GM23248 (cell line): Measurements from ENCODE around the gene THOP1. TPM values are rescaled to one million over a fixed set of nuclear protein-coding genes. Genes with fewer than 3 reads are reported as not detected.
A peak's percentile ranks its signal among the peaks of the same experiment; 100 is the strongest.

Experiments used
- DNase-seq: peaks from one replicate; pipeline ENCODE4 v3.0.0-alpha.2; 2015
- H2AFZ ChIP-seq: fragments of 200-600 bp; sonication (generic); 2 replicates; pipeline ENCODE4 v1.6.1; 2016; ENCODE audit warnings: antibody characterized with exemption
- H3F3A ChIP-seq: fragments of 200-600 bp; sonication (generic); 2 replicates; pipeline ENCODE4 v1.6.1; 2016; ENCODE audit warnings: mild to moderate bottlenecking, antibody characterized with exemption, mixed run types; ENCODE audit not compliant: insufficient read depth
- H3K27ac ChIP-seq: fragments of 200-600 bp; sonication (generic); 2 replicates; pipeline ENCODE4 v1.5.1; 2016; ENCODE audit warnings: mild to moderate bottlenecking
- H3K27me3 ChIP-seq: fragments of 200-600 bp; sonication (generic); replicated peaks from 2 replicates; pipeline ENCODE4 v1.6.1; 2016; ENCODE audit warnings: mild to moderate bottlenecking; ENCODE audit not compliant: insufficient read depth
- H3K36me3 ChIP-seq: fragments of 200-600 bp; sonication (generic); 2 replicates; pipeline ENCODE4 v1.6.1; 2016; ENCODE audit warnings: low read depth, mild to moderate bottlenecking
- H3K4me1 ChIP-seq: fragments of 200-600 bp; sonication (generic); 2 replicates; pipeline ENCODE4 v1.6.1; 2016; ENCODE audit warnings: mild to moderate bottlenecking; ENCODE audit not compliant: insufficient read depth
- H3K4me2 ChIP-seq: fragments of 200-600 bp; sonication (generic); one replicate; pipeline ENCODE4 v1.6.1; 2016; ENCODE audit warnings: mild to moderate bottlenecking; ENCODE audit not compliant: unreplicated experiment
- H3K4me3 ChIP-seq: fragments of 200-600 bp; sonication (generic); 2 replicates; pipeline ENCODE4 v1.5.1; 2016; ENCODE audit warnings: mild to moderate bottlenecking
- H3K79me2 ChIP-seq: fragments of 200-600 bp; sonication (generic); 2 replicates; pipeline ENCODE4 v1.6.1; 2016; ENCODE audit warnings: mild to moderate bottlenecking; ENCODE audit not compliant: insufficient read depth
- H3K9ac ChIP-seq: fragments of 200-600 bp; sonication (generic); 2 replicates; pipeline ENCODE4 v1.6.1; 2016; ENCODE audit warnings: mild to moderate bottlenecking
- H3K9me2 ChIP-seq: fragments of 200-600 bp; sonication (generic); 2 replicates; pipeline ENCODE4 v1.6.1; 2016; ENCODE audit warnings: mixed run types, mild to moderate bottlenecking, moderate library complexity; ENCODE audit not compliant: insufficient read depth
- H3K9me3 ChIP-seq: fragments of 200-600 bp; sonication (generic); one replicate; pipeline ENCODE4 v1.6.1; 2017; ENCODE audit warnings: low read depth
- H4K20me1 ChIP-seq: fragments of 200-600 bp; sonication (generic); 2 replicates; pipeline ENCODE4 v1.6.0; 2016; ENCODE audit not compliant: insufficient read depth
- EZH2 ChIP-seq: fragments of 200-600 bp; sonication (generic); IDR thresholded peaks from 2 replicates; pipeline ENCODE4 v1.6.1; 2018; ENCODE audit warnings: antibody characterized with exemption, mild to moderate bottlenecking; ENCODE audit not compliant: insufficient read depth, poor library complexity, severe bottlenecking
- EZH2phosphoT487 ChIP-seq: fragments of 200-600 bp; sonication (generic); IDR thresholded peaks from 2 replicates; pipeline ENCODE4 v1.6.1; 2018; ENCODE audit warnings: antibody characterized with exemption, moderate library complexity, mild to moderate bottlenecking, low read depth; ENCODE audit not compliant: insufficient read depth
- WGBS, 2 experiments: methylation state at CpG; one replicate each; pipeline ENCODE4 v1.1.6; 2015 to 2017; ENCODE audit warnings: low lambda C conversion rate in 2 of 2, low coverage in 1 of 2; ENCODE audit errors: missing lambda C conversion rate in 2 of 2; 5-methylcytosine and 5-hydroxymethylcytosine counted together
- in situ Hi-C: fragments of 300-500 bp; cut with MboI; formaldehyde crosslinking; loops from 2 replicates; pipeline ENCODE4 v1.15.0; 2020
- polyA plus RNA-seq: library from polyadenylated mRNA; unstranded; fragments of >200 nt; fragmentation: Nextera tagmentation; extraction: Ambion mirVana; gene quantifications from 2 replicates; pipeline ENCODE4 v1.2.1, GENCODE V29; 2016
- total RNA-seq: library from RNA; depleted of rRNA; stranded (reverse); fragments of >200 nt; shearing (Covaris generic); gene quantifications from 2 replicates; pipeline ENCODE4 v1.2.3, GENCODE V29; 2014

Gene THOP1
- total and polyA plus RNA-seq, 2 experiments from 2014 or later: 64.8 to 136 TPM

- no peaks in the 10 kb centered on the region for H3K4me1 ChIP-seq
- H3K9me2 ChIP-seq: no peaks in the 10 kb centered on the region
- 0 out of 2 replicates have a peak overlapping the region, but pooled peaks have one; percentile 1 for H3K27ac ChIP-seq
- H3K79me2 ChIP-seq: no peaks in the 10 kb centered on the region
- DNase-seq: no peak
- H3K9me3 ChIP-seq: no peaks in the 10 kb centered on the region
- no peak overlapping the region for H3K4me3 ChIP-seq
- no peaks in the 10 kb centered on the region for H4K20me1 ChIP-seq
- no peaks in the 10 kb centered on the region for H3F3A ChIP-seq
- 84 to 91% methylated on average over 6 to 16 of the region's 16 CpGs for WGBS, 2 experiments
- H2AFZ ChIP-seq: no peak overlapping the region
- no peaks in the 10 kb centered on the region for H3K36me3 ChIP-seq
- H3K27me3 ChIP-seq: no peaks in the 10 kb centered on the region
- in situ Hi-C loops: no loop called here
- TF ChIP-seq EZH2 (no peak), EZH2phosphoT487 (no peak)
- H3K9ac ChIP-seq: no peak overlapping the region
- H3K4me2 ChIP-seq: no peak overlapping the region
Observed at GRCh38 chr19:2798158-2798685, 12.9 kb downstream of the THOP1 start.

- Histone ChIP-seq H3F3A (no peaks in the 10 kb centered on the region), H3K4me3 (no peak overlapping the region), H2AFZ (no peak overlapping the region), H3K4me1 (no peaks in the 10 kb centered on the region), H3K9ac (no peak overlapping the region), H3K9me2 (no peaks in the 10 kb centered on the region), H3K79me2 (no peaks in the 10 kb centered on the region), H3K4me2 (no peak overlapping the region), H3K9me3 (no peaks in the 10 kb centered on the region), H3K36me3 (no peaks in the 10 kb centered on the region), H3K27me3 (no peaks in the 10 kb centered on the region), H4K20me1 (no peaks in the 10 kb centered on the region), H3K27ac (0 out of 2 replicates have a peak overlapping the region, but pooled peaks have one; percentile 1)
- TF ChIP-seq EZH2: no peak
- TF ChIP-seq EZH2phosphoT487: no peak
- DNase-seq: peak; percentile 51
- in situ Hi-C loops: no loop called here
- 59 to 64% methylated on average over 7 of the region's 7 CpGs for WGBS, 2 experiments
Observed at GRCh38 chr19:2798733-2799132, 13.4 kb downstream of the THOP1 start.

GRCh38 chr19:2799273-2800020, 14.1 kb downstream of the THOP1 start:
- no peaks in the 10 kb centered on the region for H3K4me1 ChIP-seq
- TF ChIP-seq EZH2phosphoT487 (no peak), EZH2 (no peak)
- H3K4me2 ChIP-seq: no peak overlapping the region
- H3K4me3 ChIP-seq: no peak overlapping the region
- no peak overlapping the region for H2AFZ ChIP-seq
- in situ Hi-C loops: no loop called here
- no peaks in the 10 kb centered on the region for H3K27me3 ChIP-seq
- 94 to 95% methylated on average over 32 to 41 of the region's 41 CpGs for WGBS, 2 experiments
- no peaks in the 10 kb centered on the region for H3K9me2 ChIP-seq
- H3K27ac ChIP-seq: no peak overlapping the region
- no peaks in the 10 kb centered on the region for H4K20me1 ChIP-seq
- no peak overlapping the region for H3K9ac ChIP-seq
- no peaks in the 10 kb centered on the region for H3K36me3 ChIP-seq
- H3K9me3 ChIP-seq: no peaks in the 10 kb centered on the region
- H3K79me2 ChIP-seq: no peaks in the 10 kb centered on the region
- no peaks in the 10 kb centered on the region for H3F3A ChIP-seq
- DNase-seq: no peak

GRCh38 chr19:2800506-2800905, 15.2 kb downstream of the THOP1 start:
- Histone ChIP-seq H3K27ac (no peak overlapping the region), H3K9ac (no peak overlapping the region), H2AFZ (no peak overlapping the region), H4K20me1 (no peaks in the 10 kb centered on the region), H3K4me2 (no peak overlapping the region), H3K9me3 (no peaks in the 10 kb centered on the region), H3K27me3 (no peaks in the 10 kb centered on the region), H3K36me3 (no peaks in the 10 kb centered on the region; the same call in 1 of the 2 replicates), H3K4me1 (no peaks in the 10 kb centered on the region), H3F3A (no peaks in the 10 kb centered on the region), H3K4me3 (no peak overlapping the region), H3K9me2 (no peaks in the 10 kb centered on the region), H3K79me2 (no peaks in the 10 kb centered on the region)
- TF ChIP-seq EZH2phosphoT487 (no peak), EZH2 (no peak)
- in situ Hi-C loops: no loop called here
- DNase-seq: no peak
- WGBS, 2 experiments: 92 to 97% methylated on average over 19 to 22 of the region's 22 CpGs
